ENCODE measurements around the gene TMEM214.

DNA sequence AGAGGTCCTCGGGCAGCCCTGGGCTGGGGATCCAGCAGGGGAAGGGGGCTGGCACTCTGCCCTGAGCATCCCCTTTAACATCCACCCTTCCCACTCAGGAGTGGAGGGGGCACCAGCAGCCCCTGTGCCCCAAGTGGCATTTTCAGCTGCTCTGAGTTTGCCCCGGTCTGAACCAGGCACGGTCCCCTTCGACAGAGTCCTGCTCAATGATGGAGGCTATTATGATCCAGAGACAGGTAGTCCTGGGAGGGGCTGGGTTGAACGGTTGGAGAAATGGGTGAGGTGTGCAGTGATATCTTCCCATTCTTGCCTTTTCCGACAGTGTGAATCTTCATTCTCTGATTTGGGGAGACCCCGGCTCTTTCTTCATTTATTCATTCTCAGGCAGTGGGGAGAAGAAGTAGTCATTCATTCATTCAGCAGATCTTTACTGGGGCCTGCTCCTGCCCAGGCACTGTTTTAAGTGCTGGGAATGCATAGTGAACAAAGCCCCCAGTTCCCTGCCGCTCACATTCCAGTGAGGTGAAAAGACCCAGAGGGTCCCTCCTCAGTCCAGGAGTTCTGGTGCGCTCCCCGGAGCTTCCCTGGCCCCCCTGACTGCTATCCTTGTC is 52.4 kb downstream of the TMEM214 start:
- TF ChIP-seq SP1 (IDR thresholded peaks at IDR 0.05), result no peak
- TF ChIP-seq TARDBP (IDR thresholded peaks at IDR 0.05), result no peak
- TF ChIP-seq FOXK2 (IDR thresholded peaks at IDR 0.05), result no peak
- TF ChIP-seq ELF4 (IDR thresholded peaks at IDR 0.05), result no peak
- no peak for TF ChIP-seq CTBP1 (IDR thresholded peaks at IDR 0.05; ENCODE audit: borderline replicate concordance)
- TF ChIP-seq HDGF (IDR thresholded peaks at IDR 0.05; ENCODE audit: borderline replicate concordance), result no peak
- no peak for TF ChIP-seq ZNF384 (IDR thresholded peaks at IDR 0.05)
- TF ChIP-seq FOXM1 (IDR thresholded peaks at IDR 0.05; ENCODE audit: borderline replicate concordance), result no peak
